Neural progenitor cell (in vitro differentiated cells): ENCODE results near the gene FST.

ENCODE experiments used
- CTCF ChIP-seq: fragments of 200-600 bp; sonication (generic); IDR thresholded peaks from 2 replicates; pipeline ENCODE4 v1.5.1; 2017; ENCODE audit warnings: antibody characterized with exemption, mild to moderate bottlenecking
- EZH2phosphoT487 ChIP-seq: fragments of 200-600 bp; sonication (generic); IDR thresholded peaks from 2 replicates; pipeline ENCODE4 v1.6.1; 2017; ENCODE audit warnings: antibody characterized with exemption

GRCh38 chr5:53515988-53516387 lies 35.6 kb downstream of the FST start:
- TF ChIP-seq EZH2phosphoT487 (no peak), CTCF (no peak)
